Measurements from ENCODE around the gene SLC25A20. TPM values are rescaled to one million over a fixed set of nuclear protein-coding genes. Genes with fewer than 3 reads are reported as not detected.

Gene SLC25A20
- total and polyA plus RNA-seq, 2 of the 4 experiments (the other 2 are of a cell fraction) = 23.8 to 27.1 TPM

- no peak overlapping the region for H3K56ac ChIP-seq (ENCODE audit: extremely low read depth, insufficient read depth, low read length)
- ChIA-PET POLR2A (ENCODE audit: unreplicated experiment) (no interaction called here), CTCF (no interaction called here)
- no peak overlapping the region for H3K9ac ChIP-seq (ENCODE audit: low read depth, low read length)
- H2AFZ ChIP-seq (replicated peaks; ENCODE audit: low read length, poor library complexity) = no peak overlapping the region
- no peaks in the 10 kb centered on the region; a peak in 1 of 4 replicates for H3K79me1 ChIP-seq (ENCODE audit: low read depth in 1 of 2, low read length in 2 of 2)
- DNase-seq = no peak
- TF ChIP-seq, protein P1, sequence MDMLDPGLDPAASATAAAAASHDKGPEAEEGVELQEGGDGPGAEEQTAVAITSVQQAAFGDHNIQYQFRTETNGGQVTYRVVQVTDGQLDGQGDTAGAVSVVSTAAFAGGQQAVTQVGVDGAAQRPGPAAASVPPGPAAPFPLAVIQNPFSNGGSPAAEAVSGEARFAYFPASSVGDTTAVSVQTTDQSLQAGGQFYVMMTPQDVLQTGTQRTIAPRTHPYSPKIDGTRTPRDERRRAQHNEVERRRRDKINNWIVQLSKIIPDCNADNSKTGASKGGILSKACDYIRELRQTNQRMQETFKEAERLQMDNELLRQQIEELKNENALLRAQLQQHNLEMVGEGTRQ (IDR thresholded peaks at IDR 0.05; ENCODE audit: low read depth, low read length) = no peak
- TF ChIP-seq BHLHE40 (IDR thresholded peaks at IDR 0.05; ENCODE audit: low read depth, low read length) = no peak
- no peak for TF ChIP-seq RFX5 (IDR thresholded peaks at IDR 0.05; ENCODE audit: low read depth, low read length)
- TF ChIP-seq NFE2L2 (IDR thresholded peaks at IDR 0.05; ENCODE audit: low read depth, low read length) = no peak
- no peak for TF ChIP-seq CEBPB (IDR thresholded peaks at IDR 0.05; ENCODE audit: low read depth, low read length)
- TF ChIP-seq SMC3 (IDR thresholded peaks at IDR 0.05; ENCODE audit: low read depth, low read length) = no peak
- TF ChIP-seq CTCF (conservative IDR thresholded peaks at IDR 0.05; ENCODE audit: low read depth, low read length) = no peak
- intact Hi-C loops (cut with micrococcal nuclease) (no loop called here), dilution Hi-C loops (cut with HindIII; ENCODE audit: low sequenced_read_pairs, unreplicated experiment) (no loop called here), in situ Hi-C loops (cut with MboI; ENCODE audit: low sequenced_read_pairs) (no loop called here)
- H4K20me1 ChIP-seq (ENCODE audit: insufficient read depth, low read length) = no peaks in the 10 kb centered on the region; the same call in 1 of the 2 replicates
- H4K91ac ChIP-seq (ENCODE audit: insufficient read depth, low read depth, low read length) = no peak overlapping the region
- H2BK5ac ChIP-seq (ENCODE audit: low read depth, low read length, poor library complexity, severe bottlenecking) = no peak overlapping the region
- H2AK5ac ChIP-seq (ENCODE audit: low read depth, low read length) = no peak overlapping the region
- no peak overlapping the region for H2BK20ac ChIP-seq (ENCODE audit: low read depth, low read length)
- no peak overlapping the region for H2AK9ac ChIP-seq (replicated peaks; ENCODE audit: low read depth, low read length, poor library complexity)
- no peak overlapping the region for H3K27ac ChIP-seq (ENCODE audit: insufficient read depth, low read length)
- no peaks in the 10 kb centered on the region for H3K4me1 ChIP-seq (ENCODE audit: control insufficient read depth, insufficient read depth, low read length)
- H2BK120ac ChIP-seq (ENCODE audit: low read depth, low read length) = no peak overlapping the region
- H3K9me1 ChIP-seq (ENCODE audit: insufficient read depth, low read length) = peaks cover 3% of the 10 kb centered on the region; the same call in 1 of the 2 replicates
- no peak overlapping the region for H3K14ac ChIP-seq (replicated peaks; ENCODE audit: low read depth, low read length)
- no peaks in the 10 kb centered on the region for H3K27me3 ChIP-seq (ENCODE audit: control insufficient read depth, insufficient read depth, low read length)
- no peak overlapping the region for H3K4ac ChIP-seq (ENCODE audit: low read depth, low read length)
- no peak overlapping the region for H3K4me2 ChIP-seq (ENCODE audit: low read depth, low read length)
- no peak for ATAC-seq (ENCODE audit: low read depth)
- H3K23ac ChIP-seq (ENCODE audit: low read depth, low read length) = no peak overlapping the region
- no peak overlapping the region for H4K5ac ChIP-seq (ENCODE audit: low read depth, low read length)
- H3K9me3 ChIP-seq (ENCODE audit: control insufficient read depth, insufficient read depth, low read length) = no peaks in the 10 kb centered on the region
- no peak overlapping the region for H2BK15ac ChIP-seq (ENCODE audit: low read depth, low read length)
- H3K4me3 ChIP-seq (ENCODE audit: insufficient read depth, low read depth, low read length) = no peak overlapping the region
- peaks cover 3% of the 10 kb centered on the region for H3K36me3 ChIP-seq (ENCODE audit: control insufficient read depth, insufficient read depth, low read length)
- 100% methylated on average over 3 of the region's 6 CpGs; no CpG with 5 or more reads in 1 of the 2 experiments for WGBS, 2 experiments (ENCODE audit: extremely low coverage in 2 of 2, insufficient read length in 1 of 2)
- BruUV-seq (replicated peaks) = no TSS peak
- H3K18ac ChIP-seq (ENCODE audit: low read depth, low read length) = no peak overlapping the region
- H4K8ac ChIP-seq (ENCODE audit: low read depth in 2 of 2, low read length in 2 of 2) = no peak overlapping the region
Observed at GRCh38 chr3:48879307-48879993, 19.2 kb downstream of the SLC25A20 start.
